Fibroblast of skin of left quadriceps (primary cell): ENCODE data around the gene DYDC1.
A peak's percentile ranks its signal among the peaks of the same experiment; 100 is the strongest.
"Not testable (repeated sequence)": the region's sequence is repeated elsewhere in the genome, so short reads cannot be mapped to it uniquely, and the experiment has no call there.

ENCODE experiments used
- DNase-seq, 2 experiments: peaks; one replicate each; pipeline ENCODE4 v3.0.0-alpha.2; 2013; ENCODE audit warnings: low read depth in 2 of 2

Gene DYDC1

DNA sequence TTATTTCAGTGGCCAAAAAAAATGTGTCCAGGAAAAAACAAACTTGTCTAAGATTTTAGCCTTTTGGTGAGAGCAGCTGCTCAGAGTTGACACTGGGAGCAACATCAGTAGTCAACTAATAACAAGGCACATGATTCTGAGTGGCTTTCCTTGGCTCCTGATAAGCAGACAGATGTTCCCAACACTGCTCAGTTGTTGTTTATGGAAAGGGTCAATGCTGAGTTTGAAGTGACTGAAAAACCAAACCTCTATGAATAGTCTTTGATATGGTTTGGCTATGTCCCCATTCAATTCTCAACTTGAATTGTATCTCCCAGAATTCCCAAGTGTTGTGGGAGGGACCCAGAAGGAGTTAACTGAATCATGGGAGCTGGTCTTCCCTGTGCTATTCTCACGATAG, 12.3 kb downstream of the DYDC1 start:
- DNase-seq, result no peak

DNA sequence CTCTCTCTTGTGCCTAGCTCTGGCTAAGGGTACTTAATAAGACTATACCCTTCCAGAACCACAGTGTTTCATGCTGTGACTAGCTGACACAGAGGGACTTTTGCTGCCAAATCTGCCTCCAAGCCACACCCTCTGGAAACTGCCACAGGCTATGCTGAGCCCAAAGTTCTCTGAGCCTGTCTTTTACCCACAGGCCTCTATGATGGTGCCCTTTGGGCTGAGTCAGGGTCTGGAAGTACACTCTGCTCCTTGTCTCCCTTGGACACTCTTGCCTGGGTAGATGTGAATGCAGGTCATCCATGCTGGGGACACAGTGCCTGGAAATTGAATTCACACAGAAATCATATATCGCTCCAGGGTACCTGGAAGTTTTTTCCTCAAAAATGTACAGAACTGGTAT, 22.6 kb downstream of the DYDC1 start:
- no peak for DNase-seq

DNA sequence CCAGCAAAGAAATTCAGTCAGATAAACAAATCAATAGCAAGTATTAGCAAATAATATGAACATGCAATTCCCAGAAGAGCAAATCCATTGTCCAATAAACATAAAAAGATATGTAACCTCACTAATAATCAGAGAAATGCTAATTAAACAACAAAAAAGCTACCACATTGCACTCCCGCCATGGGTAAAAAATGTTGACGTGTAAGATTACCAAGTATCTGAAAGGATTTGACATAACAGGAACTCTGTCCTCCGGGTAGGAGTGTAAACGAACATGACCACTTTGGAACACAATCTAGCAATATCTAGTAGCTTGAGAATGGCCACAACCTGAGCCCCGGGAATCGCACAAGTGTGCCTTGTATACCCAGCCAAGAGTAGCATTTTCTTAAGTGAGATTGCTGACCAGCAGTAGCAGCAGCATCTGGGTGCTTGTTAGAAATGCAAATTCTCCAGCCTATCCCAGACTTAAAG, 31.6 kb downstream of the DYDC1 start:
- no peak for DNase-seq

DNA sequence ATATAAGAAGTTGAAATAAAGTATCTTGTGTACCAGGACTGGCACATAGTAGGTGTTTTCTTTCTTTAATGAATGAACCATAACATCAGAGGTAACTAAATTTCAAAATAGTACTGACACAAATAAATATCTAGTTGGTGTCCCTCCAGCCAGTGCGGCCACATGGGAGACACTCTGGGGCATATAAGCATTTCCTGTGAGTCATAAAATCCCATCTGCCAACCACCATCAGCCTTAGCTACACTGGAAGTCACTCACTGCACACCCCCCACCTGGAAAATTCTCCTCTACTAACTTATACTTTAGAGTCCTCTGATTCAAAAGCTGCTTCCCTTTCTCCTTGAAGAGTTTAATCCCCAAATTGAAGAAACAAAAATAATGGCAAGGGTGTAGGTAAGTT, 32.5 kb downstream of the DYDC1 start:
- peak; percentile 10 to 18 for DNase-seq

DNA sequence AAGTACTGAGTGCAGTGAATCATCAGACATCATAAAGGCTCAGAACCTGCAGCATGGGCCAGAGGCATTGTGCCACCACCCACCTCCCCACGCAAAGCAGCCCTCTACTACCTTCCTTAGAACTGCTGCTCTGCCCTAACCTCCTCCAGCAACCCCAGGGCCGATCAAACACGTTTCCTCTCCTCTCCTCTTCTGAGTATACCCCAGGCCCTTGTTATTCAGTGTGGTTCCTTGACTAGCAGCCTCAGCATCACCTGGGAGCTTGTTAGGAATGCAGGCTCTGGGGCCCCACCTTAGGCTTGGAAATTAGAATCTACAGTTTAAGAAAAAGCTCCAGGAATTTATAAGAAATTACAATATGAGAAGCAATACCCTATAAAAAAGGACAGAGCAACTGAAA, 33.2 kb downstream of the DYDC1 start:
- DNase-seq, result no peak

DNA sequence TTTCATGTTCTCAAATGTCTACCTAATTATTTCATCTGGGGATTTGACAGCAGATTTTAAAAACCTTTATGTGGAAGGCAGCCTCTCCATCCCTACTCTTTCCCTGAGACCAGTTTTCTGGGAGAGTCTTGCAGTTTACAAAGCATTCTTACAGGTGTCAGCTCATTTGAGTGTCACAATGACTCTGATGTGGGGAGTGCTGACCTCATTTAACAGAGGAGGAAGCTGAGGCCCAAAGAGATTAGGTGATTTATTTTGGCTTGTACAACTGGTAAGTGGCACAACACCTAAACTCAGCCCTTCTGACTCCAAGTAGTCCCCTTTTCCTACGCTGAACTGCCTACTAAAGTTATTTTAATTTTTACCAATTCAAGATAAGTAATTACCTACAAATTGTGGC, 33.8 kb downstream of the DYDC1 start:
- no peak for DNase-seq

DNA sequence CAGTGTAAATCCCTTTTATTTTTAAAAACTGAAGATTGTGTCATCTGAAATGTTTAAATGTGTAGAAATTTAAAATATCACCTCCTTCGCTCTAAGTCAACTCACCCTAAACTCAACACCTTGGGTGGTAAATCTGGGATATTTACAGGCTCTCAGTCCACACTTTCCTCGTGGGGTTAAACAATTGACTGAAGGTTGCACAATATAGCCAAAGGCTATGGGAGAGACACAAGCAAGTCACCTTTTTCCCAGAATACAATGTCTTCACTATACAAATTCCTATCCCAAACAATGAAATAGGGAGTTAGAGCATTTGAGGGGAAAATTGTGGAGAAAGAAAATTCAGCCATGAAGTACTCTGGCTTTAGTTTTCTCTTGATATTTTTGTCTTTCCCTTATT, 34.4 kb downstream of the DYDC1 start:
- no peak for DNase-seq

DNA sequence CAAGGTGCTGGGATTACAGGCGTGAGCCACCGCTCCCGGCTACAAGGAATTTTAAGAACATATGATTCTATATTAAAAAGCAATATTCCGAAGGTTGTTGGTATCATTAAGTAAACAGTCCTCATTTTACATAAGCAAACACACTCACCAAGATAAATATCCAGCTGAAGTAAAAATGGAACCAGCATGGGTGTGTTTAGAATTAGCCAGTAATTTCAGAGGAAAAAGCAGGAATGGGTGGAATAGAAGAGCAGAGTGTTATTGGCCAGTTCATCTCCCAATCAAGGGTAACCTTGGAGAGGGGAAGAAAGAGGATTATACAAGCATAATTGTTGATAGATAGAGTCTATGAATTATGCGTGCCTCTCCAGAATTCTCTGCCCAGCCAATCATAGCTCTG, 35.4 kb downstream of the DYDC1 start:
- DNase-seq, result no peak

DNA sequence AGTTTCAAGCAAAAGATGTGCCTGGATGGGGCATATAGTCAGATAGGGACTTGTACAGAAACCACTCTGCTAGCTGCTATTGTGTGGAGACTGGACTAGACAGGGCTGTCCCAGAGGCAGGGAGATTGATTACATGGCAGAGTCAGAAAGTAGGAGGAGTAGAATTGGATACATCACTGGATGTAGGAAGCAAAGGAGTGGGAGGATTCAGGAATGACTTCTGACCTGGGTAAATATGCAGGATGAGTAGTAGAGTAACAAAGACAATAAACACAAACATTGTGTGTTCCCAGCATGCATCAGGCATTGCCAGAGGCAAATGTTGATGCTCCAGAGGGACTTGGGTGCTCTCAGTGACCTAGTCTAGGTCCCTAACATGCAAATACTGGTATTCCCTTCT, 36.2 kb downstream of the DYDC1 start:
- DNase-seq, result no peak

DNA sequence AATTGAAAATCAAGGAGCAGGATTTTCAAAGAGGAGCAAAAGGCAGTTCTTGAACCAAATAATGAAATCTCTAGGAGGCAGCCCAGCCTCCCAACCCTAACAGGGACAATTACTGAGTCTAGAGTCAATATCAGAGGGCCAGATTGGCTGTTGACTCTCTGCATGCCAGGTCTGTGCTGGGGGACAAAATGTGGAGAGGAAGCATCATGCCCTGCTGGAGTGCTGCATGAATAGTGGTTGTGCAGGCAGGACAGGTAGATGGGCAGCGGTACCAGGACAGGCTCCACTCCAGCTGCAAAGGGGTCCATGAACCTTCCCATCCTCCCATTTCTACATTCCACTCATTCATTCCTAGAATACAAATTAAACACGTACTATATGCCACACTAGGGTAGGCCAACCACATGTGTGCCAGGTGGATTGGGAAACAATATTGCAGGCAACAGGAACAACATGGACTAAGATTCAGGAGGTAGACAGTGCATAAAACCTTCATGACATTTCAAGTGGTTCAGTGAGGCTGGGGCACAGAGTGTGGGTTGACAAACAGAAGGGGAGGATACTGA, 36.7 kb downstream of the DYDC1 start:
- DNase-seq, result no peak

DNA sequence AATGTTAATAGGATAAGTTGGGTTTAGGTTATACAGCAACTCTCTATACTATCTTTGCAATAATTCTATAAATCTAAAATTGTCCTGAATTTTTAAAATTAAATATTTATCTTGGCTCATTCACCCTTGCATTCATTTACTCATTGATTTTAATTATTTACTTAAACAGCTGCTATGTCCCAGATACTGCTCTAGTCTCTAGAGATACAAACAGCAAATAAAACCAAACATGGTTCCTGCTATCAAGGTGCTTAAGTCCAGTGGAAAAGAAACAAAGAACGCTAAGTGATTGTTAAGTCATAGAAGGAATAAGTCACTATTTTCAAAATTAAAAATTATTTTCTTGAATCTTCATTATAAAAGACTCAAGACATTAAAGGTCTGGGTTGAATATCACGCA, 37.2 kb downstream of the DYDC1 start:
- no peak for DNase-seq

DNA sequence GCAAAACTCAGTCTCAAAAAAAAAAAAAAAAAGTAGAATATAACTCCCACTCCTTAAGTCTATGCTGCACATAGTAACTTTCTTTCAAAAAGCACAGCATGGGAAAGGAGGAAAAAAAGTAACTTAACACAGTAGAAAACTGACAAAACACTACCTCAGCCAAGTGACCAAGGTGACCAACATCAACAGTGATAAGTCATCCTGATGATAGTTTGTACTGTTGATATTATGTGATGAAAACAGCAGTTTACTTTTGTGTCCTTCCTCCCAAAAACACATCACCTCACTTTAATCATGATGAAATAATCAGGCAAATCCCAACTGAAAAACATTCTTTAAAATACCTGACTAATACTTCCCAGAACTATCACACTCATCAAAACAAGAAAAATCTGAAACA, 37.8 kb downstream of the DYDC1 start:
- no peak for DNase-seq

DNA sequence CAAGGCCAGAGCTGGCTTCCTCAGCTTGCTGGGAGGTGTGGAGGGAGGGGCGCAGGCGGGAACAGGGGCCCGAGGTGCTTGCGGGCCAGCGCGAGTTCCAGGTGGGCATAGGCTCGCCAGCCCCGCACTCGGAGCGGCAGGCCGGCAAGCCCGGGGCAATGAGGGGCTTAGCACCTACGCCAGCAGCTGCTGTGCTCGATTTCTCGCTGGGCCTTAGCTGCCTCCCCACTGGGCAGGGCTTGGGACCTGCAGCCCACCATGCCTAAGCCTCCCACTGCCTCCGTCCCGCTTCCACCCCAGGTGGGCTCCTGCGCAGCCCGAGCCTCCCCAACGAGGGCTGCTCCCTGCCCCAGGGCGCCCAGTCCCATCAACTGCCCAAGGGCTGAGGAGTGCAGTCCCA, 41.2 kb downstream of the DYDC1 start:
- no peak for DNase-seq

DNA sequence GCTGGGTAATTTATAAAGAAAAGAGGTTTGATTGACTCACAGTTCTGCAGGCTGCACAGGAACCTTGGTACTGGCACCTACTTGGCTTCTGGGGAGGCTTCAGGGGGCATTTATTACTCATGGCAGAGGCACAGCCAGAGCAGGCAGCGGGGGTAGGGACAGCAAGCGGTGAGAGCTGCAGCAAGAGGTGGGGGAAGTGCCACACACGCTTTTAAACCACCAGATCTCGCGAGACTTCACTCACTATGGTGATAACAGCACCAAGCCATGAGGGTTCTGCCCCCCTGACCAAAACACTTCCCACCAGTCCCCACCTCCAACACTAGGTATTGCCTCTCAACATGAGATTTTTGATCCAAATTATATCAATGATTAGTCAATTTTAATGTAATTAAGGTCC, 43.0 kb downstream of the DYDC1 start:
- DNase-seq, result no peak

DNA sequence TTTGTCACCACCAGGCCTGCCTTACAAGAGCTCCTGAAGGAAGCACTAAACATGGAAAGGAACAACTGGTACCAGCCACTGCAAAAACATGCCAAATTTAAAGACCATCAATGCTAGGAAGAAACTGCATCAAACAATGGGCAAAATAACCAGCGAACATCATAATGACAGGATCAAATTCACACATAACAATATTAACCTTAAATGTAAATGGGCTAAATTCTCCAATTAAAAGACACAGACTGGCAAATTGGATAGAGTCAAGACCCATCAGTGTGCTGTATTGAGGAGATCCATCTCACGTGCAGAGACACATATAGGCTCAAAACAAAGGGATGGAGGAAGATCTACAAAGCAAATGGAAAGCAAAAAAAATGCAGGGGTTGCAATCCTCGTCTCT, 50.6 kb downstream of the DYDC1 start:
- not testable (repeated sequence) for DNase-seq

DNA sequence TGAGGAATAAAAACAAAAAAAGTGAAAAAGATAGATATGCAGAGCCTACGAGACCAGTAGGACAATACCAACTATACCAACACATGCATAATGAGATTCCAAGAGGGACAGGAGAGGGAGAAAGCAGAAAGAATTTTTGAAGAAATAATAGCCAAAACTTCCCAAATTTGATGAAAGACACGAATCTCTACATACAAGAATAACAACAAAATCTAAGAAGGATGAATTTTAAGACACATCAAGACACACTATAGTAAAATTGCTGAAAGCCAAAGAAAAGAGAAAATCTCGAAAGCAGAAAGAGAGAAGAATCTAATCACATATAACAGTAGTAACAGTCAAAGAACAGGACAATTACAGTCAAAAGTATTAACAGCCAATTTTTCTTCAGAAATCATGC, 59.6 kb downstream of the DYDC1 start:
- DNase-seq, result no peak

DNA sequence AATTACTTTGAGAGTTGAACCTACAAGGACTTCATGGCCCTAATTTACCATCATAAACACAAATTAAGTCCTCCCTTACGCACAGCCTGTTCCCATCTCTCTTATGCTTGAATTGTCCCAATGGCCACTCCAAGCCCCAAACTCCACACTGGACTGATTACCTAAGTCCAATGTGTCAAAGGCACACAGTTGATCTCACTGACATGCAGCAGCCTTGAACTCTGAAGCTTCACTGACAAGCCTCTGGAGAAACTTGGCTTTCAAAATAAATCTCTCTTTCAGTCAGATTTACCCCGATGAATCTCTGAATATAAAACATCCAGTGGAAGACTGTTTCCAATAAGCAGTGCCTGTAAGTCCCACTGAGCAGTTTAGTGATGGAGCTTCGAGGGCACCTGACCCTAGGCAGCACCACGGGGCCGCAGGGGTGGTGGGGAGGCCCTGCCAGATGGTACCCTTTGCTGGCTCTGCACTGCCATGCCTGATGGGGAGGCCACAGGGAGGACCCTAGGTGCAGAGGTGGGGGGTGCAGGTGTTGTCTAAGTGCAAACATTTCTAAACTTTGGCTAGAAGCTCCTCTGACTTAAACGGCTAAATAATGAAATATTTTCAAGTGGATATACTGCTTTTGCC, 63.8 kb downstream of the DYDC1 start:
- no peak for DNase-seq

DNA sequence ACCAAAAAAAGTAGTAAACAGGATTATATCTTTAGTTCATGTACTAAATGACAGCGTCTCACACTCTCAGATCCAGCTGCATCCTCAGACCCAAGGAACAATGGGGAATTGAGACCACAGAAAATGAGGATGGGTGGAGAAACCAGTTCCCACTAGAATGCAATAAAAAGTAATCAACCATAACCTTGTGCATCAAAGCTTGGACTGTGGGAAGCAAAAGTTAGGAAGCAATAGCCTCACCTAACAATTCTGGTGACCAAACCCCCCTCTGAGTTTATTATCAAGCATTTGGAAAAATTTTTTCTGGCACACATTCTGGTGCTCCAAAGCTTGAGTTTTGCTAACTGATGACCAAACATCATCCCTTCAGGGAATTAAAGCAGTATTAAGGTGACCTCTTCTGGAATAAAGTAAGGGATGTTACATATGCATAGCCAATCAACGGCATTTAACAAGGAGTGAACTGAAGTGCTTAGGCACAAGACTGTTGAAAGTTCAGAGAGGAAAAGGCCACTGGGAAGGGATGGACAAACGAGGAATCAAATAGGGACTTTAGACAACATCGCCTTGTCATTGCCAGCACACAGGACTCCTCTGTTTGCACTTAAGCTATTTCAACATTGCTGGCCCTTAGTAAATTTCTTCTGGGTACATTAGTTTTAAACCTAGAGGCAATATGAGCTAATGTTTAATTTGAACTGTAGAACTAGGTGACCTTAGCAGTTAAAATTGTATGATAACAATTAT, 65.9 kb downstream of the DYDC1 start:
- no peak for DNase-seq

DNA sequence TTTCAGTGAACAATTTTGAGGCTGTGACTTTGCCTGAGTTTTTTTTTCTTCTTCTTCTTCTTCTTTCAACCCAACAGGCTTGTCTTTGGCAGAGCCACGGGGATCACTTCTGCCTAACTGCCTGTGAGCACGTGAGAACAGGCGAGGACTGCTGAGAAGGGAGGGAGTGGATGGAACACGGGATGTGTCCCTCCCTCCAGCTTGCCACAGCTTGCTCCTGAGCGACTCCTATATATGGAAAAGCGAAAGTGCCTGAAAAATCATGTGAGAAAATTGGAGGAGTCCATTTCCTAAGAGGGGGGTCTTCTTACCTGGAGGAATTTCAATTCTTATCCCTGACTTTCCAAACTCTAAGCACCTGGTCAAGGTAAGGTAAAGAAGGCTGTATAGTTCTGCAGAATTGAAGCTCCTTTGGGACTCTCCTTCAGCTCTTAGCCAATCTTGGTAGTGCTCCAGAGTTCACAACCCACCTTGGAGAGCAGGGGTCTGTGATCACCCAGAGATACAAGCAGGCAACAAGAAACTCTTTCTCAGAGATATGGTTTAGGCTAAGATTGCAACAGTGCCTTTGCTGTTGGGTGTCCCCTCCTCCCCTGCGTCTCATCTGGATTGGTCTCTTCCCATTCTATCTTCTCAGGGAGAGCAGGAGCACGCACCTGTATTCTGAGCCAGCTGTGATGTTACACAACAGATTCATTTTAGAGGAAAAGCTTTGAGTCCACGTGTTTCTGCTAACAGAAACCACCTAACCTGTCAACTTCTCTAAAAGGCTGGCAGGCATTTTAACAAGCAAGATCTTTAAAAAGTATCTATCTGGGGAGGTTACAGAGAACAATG, 66.9 kb downstream of the DYDC1 start, which contains the start of gene MAT1A:
TSS of gene MAT1A (minus strand) at position 208 of the 837 bp plus-strand sequence. CDS start 235 bp downstream, outside the sequence.
- DNase-seq, result no peak

DNA sequence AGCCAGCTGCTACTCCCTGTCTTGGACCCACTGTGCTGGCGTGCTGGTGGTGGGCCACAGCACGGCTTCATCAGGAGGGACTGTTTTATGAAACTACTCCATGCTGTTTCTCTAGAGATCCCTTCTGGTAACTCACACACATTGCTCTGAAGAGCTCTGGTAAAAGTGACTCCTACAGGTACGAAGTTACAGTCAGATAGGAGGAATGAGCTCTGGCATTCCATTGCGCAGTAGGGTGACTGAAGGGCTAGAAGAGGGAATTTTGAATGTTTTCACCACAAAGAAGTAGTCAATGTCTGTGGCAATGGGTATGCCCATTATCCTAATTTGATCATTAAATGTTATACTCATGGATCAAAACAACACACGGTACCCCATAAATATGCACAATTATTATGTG, 67.7 kb downstream of the DYDC1 start:
- no peak for DNase-seq
